Dedifferentiated amniotic fluid mesenchymal stem cell (primary cell): ENCODE measurements around the gene ZMIZ1.

ENCODE experiments used
- DNase-seq: peaks from one replicate; pipeline ENCODE4 v3.0.0-alpha.2; 2016; ENCODE audit errors: extremely low spot score

ZMIZ1 gene

DNA sequence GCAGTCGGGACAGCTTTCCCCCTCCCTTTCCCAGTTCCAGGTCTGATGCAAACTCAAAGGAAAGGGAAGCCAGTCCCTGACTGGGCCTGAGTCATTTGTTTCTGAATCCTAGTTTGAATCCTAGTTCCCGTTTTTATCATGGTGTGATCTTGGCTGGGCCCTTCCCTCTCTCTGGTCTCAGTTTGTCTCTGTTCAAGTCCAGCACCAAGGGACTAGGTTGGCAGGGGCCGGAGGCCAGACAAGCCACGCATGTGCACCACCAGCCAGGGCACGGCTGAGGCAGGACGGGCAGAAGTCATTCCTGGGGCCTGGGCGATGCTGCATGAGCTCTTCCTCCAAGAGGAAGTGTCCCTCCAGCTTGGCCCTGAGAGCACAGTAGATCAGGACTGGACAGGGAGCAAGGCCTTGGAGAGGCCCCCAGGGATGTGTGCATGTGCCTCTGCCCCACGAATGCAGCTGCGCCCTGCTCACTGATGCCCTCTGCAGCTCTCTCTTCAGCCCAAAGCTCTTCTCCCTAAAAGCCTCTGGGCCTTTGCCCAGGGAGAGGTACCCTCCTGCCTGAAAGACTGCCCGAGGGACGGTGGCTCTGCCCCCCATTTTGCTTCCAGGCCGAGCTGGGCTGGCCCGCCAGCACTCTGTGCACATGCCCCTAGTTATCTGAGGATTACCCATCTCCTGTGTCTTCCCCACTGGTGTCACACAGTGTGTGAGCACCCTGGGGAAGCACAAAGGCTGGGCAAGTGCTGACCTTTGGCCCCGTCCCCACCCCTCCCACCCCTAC is 86.7 kb downstream of the ZMIZ1 start:
- DNase-seq, result no peak

DNA sequence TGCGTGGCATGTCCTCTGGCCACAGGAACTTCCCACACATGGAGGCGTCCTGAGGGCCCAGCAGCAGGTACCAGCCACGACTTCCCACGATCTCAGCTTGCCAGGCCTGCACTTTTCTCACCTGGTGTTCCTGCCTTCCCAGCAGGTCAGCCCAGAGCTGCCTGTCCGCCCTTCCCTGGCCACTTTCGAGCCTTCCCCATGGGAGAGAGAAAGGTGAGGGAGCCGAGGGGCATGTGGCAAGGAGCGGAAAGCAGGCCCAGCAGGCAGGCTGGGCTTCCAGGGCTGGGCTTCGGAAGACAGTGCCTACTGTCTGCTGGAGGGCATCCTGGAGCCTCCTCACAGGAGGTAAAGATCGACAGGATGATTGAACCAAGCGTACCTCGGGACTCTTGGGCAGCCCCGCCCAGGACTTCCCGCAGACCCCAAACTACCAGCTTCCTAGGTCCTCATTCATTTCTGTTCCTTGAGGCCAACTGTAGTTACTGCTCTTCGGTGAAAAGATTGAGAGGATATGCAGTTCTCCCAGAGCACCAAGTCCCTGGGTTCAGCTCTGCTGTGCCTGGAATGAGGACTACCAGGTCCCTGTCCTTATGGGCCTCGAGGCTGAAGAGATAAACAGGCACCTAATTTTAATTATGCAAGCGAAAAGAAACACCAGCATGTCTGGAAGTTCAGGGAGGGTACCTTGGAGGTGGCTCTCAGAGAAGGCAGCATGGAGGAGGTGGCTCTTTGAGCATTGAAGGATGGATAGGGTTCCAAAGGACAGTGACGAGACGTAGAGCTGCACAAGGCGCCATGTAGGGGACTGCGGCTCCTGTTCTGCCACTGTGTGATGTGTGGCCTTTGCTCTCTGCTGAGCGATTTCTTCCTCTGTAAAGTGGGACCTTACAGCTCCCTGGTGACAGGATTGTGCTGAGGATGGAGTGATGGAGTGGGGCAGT is 87.8 kb downstream of the ZMIZ1 start:
- DNase-seq, result no peak

DNA sequence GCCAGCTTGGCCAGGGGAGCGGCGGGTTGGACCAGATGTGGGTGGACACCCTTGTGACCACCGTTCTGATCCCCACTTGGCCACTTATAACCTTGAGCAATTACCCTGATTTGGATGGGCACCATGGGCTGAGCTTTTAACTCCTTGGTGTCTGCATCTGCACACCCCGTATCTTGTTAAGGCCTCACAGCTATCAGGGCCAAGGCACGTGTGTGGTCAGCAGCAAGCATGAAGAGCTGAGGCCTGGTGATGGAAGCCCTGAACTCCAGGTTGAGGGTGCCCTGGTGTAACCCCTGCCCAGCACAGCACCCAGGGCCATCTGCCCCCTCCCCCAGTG is 89.2 kb downstream of the ZMIZ1 start:
- DNase-seq, result no peak

DNA sequence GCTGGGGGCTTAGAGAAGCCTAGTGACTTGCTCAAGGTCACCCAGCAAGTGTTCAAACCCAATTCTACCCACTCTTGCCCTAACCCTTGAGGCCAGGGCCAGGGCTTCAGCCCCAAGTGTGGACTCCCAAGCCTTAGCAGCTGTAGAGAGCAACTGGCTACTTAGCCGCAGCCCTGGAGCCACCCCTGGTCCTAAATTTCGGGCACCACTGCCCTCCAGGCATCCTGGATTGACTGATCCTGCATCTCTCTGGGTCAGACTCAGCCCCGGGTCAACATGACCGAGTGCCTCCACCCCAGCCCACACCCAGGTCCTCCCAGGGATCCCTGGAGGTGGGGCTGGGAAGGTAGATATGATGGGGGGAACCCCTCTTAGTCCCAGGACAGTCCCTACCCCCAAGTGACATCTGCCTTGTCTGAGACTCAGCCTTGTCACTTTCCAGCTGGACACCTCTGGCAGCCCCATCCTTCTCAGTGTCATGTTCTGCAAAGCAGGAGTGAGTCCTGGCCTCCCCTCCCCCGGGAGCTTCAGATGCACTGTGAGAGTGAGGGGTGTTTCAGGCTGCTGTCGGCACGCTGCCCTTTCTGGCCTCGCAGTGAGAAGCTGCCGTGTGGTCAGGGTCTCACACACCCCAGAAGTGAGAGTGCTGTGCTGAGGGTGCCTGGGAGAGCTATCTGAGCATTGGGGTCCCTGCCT is 89.8 kb downstream of the ZMIZ1 start:
- DNase-seq, result no peak

DNA sequence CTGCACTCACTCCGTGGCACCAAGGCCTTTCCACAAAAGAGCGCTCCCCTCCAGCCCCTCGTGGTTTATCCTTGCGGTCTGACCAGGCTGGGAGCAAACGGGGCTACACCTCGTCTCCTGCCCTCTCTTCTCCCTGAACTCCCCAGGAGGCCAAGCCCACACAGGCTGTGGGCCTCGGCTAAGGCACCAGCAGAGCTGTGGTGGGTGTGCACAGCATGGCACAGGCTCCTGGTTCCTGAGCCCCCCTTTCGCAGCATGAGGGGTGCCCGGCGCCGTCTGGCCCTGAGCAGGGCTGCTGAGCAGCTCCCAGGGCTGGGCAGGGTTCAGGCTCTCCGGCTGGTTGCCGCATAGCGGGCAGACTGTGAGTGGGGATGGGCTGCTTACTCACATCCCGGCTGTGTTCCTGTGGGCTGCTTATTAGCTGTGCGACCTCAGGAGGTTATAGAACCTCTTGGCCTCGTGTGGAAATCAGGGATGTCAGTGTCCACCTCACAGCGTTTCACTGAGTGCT is 90.4 kb downstream of the ZMIZ1 start:
- DNase-seq, result no peak

DNA sequence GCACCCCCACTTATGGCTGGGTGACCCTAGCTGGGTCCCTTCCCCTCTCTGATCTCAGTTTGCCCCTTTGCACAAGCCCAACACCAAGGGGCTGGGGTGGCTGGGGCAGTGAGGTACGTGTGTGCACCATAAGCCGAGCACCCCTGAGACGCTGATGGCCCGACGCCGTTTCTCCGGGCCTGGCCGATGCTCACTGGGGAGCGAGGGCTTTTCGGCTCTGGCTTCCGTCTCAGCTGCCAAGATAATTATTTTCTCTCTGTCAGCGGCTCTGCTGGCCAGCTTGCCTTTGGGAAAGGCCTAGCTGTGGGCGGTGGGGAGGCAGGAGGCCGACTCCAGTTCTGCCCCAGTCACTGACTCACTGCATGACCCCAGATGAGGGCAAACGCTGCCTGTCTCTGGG is 91.0 kb downstream of the ZMIZ1 start:
- DNase-seq, result no peak

DNA sequence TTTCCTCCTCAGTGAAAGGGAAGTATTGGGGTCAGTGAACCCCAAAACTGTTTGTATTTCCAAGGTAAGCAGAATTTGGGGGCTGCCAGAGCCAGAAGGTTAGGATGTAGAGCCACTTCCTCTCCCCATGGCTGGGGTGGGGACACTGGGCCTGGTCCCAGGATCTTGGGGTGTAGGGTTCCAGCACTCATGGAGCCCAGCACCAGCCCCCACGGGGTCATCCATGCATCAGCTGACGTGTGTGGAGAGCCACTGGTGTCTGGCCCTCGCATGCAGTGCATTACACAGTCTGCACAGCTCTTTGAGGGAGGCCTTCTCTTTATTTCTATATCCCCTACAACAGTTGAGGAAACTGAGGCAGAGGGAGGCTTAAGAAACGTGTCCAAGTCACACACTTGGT is 91.4 kb downstream of the ZMIZ1 start:
- no peak for DNase-seq

DNA sequence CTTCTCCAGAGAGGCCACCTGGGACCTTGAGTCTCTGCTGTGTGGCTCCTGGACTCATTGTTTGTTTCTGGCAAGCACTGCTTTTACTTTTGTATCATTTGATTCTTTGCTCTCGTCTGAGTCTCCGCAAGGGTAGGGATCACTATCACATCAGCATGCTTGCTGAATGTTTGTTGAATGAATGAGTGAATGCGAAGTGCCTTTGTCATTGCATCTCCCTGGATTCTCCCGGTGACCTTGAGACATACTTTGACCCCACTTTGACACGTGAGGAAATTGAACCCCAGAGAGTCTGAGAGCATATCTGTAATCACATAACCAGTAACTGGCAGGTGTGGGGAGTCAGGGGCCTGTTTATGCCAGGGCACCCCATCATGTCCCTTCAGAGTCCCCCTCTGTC is 92.8 kb downstream of the ZMIZ1 start:
- DNase-seq, result no peak

DNA sequence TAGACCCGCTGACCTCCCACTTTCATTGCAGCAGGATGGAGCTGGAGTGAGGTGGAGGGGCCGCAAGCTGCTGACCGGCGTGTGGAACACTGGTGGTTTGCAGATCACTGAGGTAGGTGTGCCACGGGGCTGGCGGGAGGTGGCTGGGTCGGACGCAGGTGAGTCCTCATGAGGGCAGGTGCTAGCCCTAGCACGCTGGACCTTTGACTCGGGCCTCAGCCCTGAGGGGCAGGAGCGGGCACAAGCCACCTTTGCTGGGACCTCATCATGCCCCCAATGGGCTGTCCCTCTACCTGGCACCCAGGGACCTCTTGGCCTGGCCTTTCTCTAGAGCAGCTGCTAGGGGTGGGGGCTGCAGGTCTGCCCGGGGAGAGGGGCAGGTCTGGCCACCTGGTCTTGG is 93.3 kb downstream of the ZMIZ1 start:
- no peak for DNase-seq

DNA sequence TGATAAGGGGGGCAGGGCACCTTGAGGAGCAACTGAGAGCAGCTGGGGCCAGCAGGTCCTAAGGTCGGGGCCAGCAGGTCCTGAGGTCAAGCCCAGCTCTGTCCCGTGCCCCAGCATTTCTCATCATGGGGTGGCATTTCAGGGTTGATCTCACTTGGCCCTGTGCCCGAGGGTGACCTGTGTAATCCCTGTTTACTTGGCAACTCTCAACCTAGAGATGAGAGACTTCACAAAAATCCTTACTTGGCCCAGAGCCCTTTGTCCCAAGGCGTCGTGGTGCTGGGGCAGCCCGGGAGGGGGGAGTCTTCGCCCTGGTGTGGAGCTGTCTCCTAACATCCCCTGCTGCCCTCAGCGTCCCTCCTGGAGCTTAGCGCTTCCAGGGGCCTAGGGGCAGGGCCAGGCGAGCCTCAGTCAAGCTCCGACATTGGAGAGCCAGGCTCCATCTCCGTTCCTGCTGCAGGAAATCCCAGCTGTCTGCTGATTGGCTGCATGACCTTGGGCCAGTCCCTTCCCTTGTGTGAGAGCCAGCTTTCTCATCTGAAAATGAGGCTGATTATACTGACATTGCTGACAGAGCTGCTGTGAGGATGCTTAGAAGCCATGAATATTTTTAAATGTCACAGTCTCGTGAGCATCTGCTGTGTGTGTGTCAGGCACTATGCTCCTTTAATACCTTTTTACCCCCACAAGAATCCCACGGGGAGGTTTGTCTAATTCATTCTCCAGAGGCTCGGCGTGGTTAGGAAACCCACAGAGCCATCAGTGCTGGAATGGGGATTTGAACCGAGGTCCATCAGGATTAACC is 94.3 kb downstream of the ZMIZ1 start:
- no peak for DNase-seq

DNA sequence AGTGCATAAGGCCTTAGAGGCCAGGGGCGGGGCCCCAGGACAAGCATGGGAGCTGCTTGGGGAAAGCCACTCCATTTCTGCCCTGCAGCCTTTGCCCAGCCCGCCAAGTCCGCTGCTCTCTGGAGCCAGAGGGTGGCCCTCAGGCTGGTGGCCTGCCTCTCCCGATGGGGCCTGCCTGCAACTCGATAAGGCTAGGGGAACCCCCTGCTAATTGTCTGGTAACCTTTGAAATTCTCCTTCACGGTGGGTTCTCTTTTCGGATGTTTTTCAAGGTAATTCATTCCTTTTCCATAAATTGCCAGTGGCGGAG is 94.9 kb downstream of the ZMIZ1 start:
- no peak for DNase-seq

DNA sequence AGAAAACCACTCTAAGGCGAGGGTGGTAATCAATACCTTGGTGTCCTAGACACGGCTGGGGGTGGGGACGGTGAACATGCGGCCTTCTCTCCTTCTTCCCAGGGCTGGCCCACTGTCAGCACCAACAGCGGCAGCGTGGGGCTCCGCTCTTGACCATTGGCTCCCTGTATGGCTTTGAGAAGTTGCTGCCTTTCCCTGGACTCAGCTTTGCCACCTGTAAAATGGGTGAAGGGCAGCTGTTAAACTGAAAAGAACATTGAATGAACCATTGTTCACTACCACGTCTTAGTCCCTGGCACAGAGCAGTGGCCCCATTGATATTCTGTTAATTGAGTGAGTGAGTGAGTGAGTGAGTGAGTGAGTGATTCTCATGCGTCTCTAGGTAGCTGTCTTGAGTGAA is 95.3 kb downstream of the ZMIZ1 start:
- no peak for DNase-seq

DNA sequence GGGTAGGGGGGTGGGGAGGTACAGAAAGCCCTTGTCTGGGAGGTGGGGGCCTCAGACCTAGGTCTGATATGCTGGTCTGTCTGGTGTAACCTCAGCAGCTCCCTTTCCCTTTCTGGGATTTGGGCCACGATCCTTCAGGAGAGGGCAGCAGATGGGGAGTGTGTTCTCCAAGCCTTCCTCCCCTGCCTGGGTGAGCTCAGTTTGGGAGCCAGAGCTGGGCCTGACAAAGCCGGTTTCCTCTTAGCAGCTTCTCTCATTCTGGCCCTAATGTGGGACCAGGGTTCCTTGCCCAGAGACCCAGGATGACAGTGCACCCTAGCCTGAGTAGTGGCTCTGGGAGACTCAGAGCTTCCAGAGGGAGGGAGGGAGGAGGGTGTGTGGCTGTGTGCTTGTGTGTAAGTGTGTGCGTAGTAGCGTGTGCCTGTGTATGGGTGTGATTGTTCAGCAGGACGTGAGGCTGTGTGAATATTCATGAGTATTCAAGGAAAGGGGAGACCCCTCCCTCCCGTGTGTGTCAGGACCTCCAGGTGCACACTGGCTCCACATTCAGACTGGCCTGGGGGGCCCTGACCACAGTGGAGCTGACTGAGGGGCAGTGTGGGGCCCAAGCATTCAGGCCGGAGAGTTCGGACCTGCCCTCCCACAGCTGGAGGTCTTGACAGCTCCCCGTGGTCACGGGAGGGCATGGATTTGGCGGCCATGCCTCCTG is 96.5 kb downstream of the ZMIZ1 start:
- DNase-seq, result no peak

DNA sequence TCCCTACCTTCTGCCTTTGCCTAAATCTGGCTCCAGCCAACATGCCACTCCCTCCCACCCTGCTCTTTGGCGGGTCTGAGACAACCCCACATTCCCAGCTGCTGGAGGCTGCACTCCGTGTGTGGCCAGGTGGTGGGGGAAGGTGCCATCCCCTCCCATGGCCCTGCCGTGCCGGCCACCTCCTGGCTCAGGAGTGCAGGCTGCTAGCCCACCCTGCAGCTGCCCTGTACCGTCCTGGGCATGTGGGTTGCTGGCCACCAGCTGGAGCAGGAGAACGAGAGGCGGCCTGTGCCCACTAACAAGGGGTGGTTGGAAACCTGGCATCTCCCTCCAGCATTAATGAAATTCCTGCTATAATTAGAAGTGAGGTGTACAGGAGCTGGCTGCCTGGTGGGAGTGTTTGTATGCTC is 97.6 kb downstream of the ZMIZ1 start:
- DNase-seq, result no peak

DNA sequence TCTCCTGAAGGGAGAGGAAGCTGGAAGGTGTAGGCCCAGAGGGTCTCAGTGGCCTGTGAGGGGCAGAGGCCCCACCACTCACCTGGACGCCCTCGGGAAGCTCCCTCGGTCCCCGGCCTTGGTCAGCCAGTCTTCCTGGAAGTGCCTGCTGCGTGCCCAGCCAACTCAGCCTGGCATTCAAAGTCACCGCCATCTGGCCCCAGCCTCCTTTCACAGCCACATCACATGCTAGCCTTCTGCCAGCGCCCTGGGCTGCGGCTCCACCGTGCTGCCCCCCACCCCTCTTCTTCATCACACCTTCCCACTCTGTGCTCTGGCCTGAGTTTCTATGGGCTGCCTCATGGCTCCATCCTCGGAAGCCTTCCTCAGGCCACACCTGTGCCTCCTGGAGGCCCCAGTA is 98.0 kb downstream of the ZMIZ1 start:
- DNase-seq, result no peak

DNA sequence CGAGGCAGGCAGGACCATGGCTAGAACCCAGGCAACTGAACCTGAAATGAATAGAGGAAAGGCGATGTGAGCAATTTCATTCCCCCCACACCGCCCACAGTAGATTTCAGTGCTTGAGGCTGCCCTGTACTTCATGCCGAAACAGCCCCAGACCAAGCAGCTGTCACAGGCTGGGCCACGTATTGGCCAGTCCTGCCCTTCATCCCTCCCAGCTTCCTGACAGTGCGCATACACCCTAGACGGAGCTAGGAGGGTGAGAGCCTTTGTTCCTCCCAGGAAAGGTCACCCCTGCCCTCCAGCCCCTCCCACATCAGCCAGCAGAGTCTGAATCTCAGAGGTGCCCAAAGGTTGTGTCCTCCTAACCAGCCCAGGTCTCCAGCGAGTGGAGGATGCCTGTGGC is 98.8 kb downstream of the ZMIZ1 start:
- DNase-seq, result no peak

DNA sequence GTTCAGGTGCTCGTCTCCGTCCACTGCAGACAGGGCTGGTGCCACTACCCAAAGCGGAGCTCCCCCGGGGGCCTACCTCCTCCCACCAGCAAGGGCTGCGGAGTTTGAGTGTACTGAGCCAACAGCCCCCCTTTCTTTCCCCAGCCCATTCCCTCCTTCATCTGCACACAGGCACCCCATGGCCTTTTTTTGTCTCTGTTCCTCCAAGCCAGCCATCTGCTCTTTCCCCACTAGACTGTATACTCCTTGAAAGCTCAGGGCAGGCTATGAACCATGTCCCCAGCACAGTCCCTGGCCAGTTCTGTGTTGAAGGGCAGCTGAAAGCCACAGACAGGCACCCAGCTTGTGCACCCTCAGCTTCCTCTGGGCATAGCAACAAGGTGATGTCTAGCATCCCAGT is 99.4 kb downstream of the ZMIZ1 start:
- DNase-seq, result no peak

DNA sequence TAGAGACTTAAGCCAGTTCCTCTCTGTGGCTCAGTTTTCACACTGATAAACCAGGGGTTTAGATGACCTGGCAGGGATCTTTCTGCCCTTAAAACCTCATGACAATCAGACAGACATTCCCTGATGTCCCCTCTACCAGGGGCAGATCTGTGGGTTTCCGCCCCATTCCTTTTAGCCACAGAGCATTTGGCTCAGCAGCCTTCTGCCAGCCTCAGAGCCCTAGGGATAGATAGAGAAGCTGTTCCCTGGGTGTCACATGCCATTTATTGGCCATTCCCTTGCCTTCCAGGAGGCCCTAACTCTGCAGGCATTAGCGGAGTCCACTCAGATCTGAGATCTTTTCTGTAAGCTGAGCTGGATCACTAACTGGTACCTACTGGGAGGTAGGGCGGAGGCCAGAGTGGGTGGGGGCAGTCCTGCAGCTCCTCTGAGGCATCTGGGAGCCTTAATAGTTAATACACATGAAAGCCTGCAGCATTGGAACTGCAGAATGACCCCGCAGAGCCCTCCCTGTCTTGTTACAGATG is 101.5 kb downstream of the ZMIZ1 start:
- no peak for DNase-seq

DNA sequence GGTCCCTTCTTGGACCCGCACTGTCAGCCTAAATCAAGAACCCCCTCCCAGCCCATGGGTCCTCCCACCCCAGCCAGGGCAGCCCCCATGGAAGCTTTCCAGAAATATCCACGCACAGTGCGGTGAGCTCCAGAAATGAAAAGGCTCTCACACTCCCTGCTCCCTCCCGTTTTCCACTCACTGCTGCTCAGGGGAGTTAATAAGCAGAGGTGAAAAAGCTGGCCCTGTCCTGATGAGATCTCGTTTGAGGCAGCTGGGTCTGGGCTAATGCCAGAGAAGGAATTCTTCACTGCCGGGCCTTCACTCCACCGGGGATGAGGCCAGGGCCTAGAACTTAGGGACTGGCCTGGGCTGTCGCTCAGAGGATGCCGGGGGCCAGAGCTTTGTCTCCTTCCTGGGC is 102.2 kb downstream of the ZMIZ1 start:
- DNase-seq, result no peak

DNA sequence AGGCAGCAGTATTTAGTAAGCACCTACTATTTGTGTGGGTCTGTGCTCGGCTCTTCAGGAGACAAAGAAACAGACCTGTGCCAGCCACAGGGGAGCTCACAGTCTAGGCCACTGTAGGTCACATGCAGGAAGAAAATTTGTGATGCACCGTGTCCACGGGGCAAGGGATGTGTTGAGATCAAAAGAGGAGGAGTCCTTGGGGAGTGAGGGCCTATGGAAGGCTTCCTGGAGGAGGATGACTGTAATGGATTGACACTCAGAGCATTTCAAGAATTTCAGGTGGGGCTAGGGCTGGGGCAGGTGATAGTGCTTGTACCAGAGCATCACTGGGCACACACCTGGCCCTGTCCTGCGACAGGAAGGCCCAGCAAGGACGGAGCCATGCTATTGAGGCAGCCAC is 102.7 kb downstream of the ZMIZ1 start:
- DNase-seq, result no peak

DNA sequence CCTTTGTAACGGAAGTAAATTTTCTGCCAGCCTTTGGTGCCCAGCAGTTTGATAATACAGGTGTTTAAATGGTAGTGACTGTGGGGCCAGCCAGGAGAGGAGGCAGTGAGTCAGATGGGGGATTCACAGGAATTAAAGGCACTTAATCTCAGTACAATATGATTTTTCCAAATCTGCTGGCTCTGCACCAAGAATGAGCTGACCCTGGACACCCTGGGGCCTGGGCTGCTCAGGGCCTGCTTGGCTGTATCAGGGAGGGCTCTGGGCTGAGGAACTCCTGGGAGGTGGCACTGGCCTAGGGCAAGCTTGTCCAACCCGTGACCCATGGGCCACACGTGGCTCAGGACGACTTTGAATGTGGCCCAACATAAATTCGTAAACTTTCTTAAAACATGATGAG is 104.1 kb downstream of the ZMIZ1 start:
- DNase-seq, result no peak
